ENCODE measurements around the gene FZR1.
"Not testable (repeated sequence)": the region's sequence is repeated elsewhere in the genome, so short reads cannot be mapped to it uniquely, and the experiment has no call there.

The FZR1 gene

DNA sequence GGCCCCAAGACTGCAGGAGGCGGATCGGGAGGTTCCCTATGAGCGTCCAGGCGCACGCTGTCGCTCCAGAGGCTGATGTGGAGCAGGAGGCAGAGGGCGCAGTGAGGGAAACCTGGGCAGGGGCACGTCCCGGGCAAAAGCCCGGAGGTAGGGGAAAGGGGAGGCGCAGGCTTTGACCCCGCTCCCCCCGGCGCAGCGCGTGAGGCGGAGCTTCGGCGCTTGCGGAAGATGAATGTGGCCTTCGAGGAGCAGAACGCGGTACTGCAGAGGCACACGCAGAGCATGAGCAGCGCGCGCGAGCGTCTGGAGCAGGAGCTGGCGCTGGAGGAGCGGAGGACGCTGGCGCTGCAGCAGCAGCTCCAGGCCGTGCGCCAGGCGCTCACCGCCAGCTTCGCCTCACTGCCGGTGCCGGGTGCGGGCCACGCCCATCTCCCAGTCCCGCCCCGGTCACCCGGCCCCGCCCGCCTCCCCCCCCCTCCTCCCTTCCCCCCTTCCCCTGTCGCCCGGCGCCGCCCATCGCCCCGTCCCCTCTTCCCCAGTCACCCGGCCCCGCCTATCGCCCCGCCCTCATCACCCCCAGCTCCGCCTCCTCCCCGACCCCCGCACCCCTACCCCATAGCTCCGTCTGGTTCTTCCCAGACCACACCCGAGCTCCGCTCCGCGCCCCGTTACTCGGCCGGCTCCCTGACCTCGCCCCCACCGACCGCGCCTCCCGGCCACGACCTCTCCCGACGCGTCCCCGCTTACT lies 70.8 kb downstream of the FZR1 start:
- DNase-seq = no peak

DNA sequence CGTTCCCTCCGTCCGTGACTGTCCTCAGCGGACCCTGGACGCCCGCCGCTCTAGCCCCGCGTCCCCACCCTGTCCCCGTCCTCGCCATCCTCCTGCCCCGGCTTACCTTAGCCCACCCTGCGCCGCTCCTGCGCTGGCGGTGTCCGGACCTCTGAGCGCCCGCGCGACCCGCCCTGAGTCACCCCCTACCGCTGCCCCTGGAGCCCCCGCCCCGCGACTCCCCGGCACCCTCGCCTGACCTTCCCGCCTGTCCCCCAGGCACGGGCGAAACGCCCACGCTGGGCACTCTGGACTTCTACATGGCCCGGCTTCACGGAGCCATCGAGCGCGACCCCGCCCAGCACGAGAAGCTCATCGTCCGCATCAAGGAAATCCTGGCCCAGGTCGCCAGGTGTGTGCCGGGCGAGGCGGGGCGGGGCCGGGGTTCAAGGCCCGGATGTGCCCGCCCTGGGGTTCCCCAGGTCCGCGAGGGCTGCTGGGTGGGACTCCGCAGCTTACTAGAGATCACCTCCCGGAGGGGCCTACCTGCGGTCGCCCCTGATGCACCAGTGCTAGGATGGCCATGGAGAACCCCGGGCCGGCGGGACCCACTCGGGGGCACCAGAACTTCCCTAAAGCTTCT lies 71.7 kb downstream of the FZR1 start:
- no peak for DNase-seq

DNA sequence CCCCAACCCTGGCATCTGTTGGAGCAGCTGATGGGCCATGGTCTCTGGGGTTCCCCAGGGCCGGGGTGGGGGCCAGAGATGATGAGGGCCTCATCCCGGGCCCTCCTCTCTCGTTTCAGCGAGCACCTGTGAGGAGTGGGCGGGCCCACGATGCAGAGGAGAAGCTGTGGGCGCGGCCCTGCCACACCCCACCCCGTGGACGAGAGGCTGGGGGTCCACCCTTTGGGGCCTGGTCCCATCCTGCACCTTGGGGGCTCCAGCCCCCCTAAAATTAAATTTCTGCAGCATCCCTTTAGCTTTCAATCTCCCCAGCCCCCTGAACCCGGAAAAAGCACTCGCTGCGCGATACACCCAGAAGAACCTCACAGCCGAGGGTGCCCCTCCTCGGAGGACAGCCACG lies 72.3 kb downstream of the FZR1 start:
- no peak for DNase-seq

GRCh38 chr19:3580156-3580934 lies 74.2 kb downstream of the FZR1 start:
- no peak for DNase-seq

GRCh38 chr19:3581792-3582191 lies 75.7 kb downstream of the FZR1 start:
- not testable (repeated sequence) for DNase-seq

DNA sequence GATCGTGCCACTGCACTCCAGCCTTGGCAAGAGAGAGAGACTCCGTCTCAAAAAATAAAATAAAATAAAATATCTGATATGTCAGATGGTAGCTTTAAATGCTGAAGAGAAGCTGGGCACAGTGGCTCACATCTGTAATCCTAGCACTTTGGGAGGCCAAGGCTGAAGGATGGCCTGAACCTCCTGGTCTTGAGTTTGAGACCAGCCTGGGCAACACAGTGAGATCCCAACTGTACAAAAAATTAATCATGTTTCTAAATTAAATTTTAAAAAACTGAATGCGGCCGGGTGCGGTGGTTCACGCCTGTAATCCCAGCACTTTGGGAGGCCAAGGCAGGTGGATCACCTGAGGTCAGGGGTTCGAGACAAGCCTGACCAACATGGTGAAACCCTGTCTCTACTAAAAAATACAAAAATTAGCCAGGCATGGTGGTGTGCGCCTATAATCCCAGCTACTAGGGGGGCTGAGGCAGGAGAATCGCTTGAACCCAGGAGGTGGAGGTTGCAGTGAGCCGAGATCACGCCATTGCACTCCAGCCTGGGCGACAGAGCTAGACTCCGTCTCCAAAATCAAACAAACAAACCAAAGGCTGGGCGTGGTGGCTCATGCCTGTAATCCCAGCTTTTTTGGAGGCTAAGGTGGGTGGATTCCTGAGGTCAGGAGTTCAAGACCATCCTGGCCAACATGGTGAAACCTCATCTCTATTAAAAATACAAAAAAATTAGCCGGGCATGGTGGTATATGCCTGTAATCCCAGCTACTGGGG lies 78.1 kb downstream of the FZR1 start:
- DNase-seq = not testable (repeated sequence)

GRCh38 chr19:3585301-3586126 lies 79.4 kb downstream of the FZR1 start, which contains the start of gene GIPC3:
Gene GIPC3 (plus strand): TSS chr19:3585478. CDS start chr19:3585598, 120 bp downstream.
- DNase-seq = no peak

DNA sequence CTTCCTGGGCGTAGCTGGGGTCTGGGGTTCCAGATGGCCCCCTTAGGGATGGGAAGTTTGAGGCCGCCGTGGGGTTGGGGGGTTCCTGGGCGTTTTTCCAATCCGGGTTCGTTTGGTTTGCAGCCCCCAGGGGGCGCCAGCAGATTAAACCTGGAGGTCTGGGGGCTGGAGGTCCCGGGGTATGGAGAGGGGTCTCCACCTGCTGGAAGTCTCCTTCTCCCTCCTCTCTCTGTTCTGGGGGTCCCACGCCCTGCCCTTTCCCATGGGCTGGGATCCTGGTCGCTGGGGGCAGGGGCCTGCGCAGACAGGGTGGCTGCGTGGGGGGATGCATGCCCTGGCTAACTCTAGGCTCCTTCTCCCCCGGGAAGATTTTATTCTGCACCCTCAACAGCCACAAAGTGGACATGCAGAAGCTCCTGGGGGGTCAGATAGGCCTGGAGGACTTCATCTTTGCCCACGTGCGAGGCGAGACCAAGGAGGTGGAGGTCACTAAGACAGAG lies 80.1 kb downstream of the FZR1 start:
- DNase-seq = no peak

GRCh38 chr19:3586707-3587346 lies 80.7 kb downstream of the FZR1 start:
- DNase-seq = no peak

Data from NCI-H2029 treated with DMSO at 0.1 percent for 48 hours (cell line).